KMS-11 (cell line): ENCODE data around the gene UBP1.

Experiments
- H2AFZ ChIP-seq: fragments of 200-600 bp; sonication (generic); 2 replicates; pipeline ENCODE4 v1.6.1; 2016; ENCODE audit warnings: antibody characterized with exemption, mixed run types, low read depth
- H3K27ac ChIP-seq: fragments of 200-600 bp; sonication (generic); 2 replicates; pipeline ENCODE4 v1.6.1; 2016; ENCODE audit warnings: mild to moderate bottlenecking, mixed run types
- H3K27me3 ChIP-seq: fragments of 200-600 bp; sonication (generic); 2 replicates; pipeline ENCODE4 v1.6.1; 2017; ENCODE audit warnings: mild to moderate bottlenecking, low read depth, mixed run types, moderate library complexity; ENCODE audit not compliant: insufficient read depth
- H3K36me3 ChIP-seq: fragments of 200-600 bp; sonication (generic); 2 replicates; pipeline ENCODE4 v1.6.1; 2017; ENCODE audit warnings: mild to moderate bottlenecking, mixed run types; ENCODE audit not compliant: insufficient read depth
- H3K4me1 ChIP-seq: fragments of 200-600 bp; sonication (generic); 2 replicates; pipeline ENCODE4 v1.6.1; 2016; ENCODE audit warnings: mild to moderate bottlenecking, low read depth, mixed run types; ENCODE audit not compliant: poor library complexity, severe bottlenecking
- H3K4me2 ChIP-seq: fragments of 200-600 bp; sonication (generic); 2 replicates; pipeline ENCODE4 v1.7.0; 2016; ENCODE audit warnings: mild to moderate bottlenecking, mixed run types
- H3K4me3 ChIP-seq: fragments of 200-600 bp; sonication (generic); IDR thresholded peaks from 2 replicates; pipeline ENCODE4 v1.6.1; 2017; ENCODE audit warnings: low read depth, low read length, mixed read lengths; ENCODE audit not compliant: insufficient read depth
- H3K79me2 ChIP-seq: fragments of 200-600 bp; sonication (generic); 2 replicates; pipeline ENCODE4 v1.6.1; 2016; ENCODE audit warnings: low read depth, mixed run types; ENCODE audit not compliant: insufficient read depth
- H3K9ac ChIP-seq: fragments of 200-600 bp; sonication (generic); 2 replicates; pipeline ENCODE4 v1.6.1; 2016; ENCODE audit warnings: mild to moderate bottlenecking, mixed run types
- H4K20me1 ChIP-seq: fragments of 200-600 bp; sonication (generic); 2 replicates; pipeline ENCODE4 v1.6.1; 2016; ENCODE audit warnings: mild to moderate bottlenecking, mixed run types; ENCODE audit not compliant: insufficient read depth
- TF ChIP-seq, protein P1 (sequence below): fragments of 200-600 bp; sonication (generic); conservative IDR thresholded peaks from 2 replicates; pipeline ENCODE4 v1.6.1; 2017; ENCODE audit warnings: low read depth, mild to moderate bottlenecking, antibody characterized with exemption, low read length, moderate library complexity, mixed read lengths

Gene UBP1

DNA sequence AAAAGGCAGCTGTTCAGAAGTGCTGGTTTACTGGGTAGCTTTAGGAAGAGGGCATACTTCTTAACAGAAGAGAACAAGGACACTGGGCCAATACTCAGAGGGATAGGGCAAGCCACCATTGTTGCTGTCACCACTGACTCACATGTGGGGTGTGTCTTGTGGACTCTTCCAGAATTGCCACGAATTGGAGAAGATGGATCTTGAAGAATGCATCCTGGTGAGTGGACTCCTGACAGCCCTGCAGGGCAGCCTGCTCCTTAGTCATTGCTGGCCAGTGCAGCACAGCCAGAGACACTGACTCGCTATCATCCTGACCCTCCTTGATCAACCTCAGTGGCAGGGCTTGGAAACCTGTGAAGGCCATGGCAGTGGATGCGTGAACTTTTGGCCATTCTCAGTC is 62.3 kb downstream of the UBP1 start:
- Histone ChIP-seq H4K20me1 (no peaks in the 10 kb centered on the region), H3K4me3 (no peak overlapping the region), H3K27me3 (no peaks in the 10 kb centered on the region), H3K36me3 (no peaks in the 10 kb centered on the region), H3K27ac (no peak overlapping the region), H3K4me1 (no peaks in the 10 kb centered on the region), H2AFZ (no peak overlapping the region), H3K79me2 (no peaks in the 10 kb centered on the region), H3K9ac (no peak overlapping the region), H3K4me2 (no peak overlapping the region)
- TF ChIP-seq, protein P1, sequence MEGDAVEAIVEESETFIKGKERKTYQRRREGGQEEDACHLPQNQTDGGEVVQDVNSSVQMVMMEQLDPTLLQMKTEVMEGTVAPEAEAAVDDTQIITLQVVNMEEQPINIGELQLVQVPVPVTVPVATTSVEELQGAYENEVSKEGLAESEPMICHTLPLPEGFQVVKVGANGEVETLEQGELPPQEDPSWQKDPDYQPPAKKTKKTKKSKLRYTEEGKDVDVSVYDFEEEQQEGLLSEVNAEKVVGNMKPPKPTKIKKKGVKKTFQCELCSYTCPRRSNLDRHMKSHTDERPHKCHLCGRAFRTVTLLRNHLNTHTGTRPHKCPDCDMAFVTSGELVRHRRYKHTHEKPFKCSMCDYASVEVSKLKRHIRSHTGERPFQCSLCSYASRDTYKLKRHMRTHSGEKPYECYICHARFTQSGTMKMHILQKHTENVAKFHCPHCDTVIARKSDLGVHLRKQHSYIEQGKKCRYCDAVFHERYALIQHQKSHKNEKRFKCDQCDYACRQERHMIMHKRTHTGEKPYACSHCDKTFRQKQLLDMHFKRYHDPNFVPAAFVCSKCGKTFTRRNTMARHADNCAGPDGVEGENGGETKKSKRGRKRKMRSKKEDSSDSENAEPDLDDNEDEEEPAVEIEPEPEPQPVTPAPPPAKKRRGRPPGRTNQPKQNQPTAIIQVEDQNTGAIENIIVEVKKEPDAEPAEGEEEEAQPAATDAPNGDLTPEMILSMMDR: no peak

DNA sequence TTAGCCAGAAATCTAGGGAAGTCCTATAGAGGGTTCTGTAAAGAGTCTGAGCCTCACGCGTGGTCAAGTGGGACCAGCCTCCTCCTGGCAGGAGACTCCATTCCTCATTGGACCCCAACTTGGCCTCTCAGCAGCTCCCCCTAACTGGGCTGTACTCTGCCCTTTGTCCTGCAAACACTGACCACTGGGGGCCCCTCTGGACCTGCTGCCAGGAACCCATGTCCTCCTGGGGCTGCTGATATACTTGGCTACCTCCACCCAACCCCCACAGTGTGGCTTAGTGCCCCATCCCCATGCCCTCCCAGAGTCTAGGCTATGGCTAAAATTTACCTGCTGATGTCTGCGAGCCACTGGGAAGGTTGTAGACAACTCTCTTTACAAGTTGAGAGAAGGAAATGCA is 62.7 kb downstream of the UBP1 start:
- Histone ChIP-seq H3K27ac (no peak overlapping the region), H2AFZ (no peak overlapping the region), H3K79me2 (no peaks in the 10 kb centered on the region), H3K4me2 (no peak overlapping the region), H3K27me3 (no peaks in the 10 kb centered on the region), H3K36me3 (no peaks in the 10 kb centered on the region), H3K4me3 (no peak overlapping the region), H3K4me1 (no peaks in the 10 kb centered on the region), H3K9ac (no peak overlapping the region), H4K20me1 (no peaks in the 10 kb centered on the region)
- TF ChIP-seq, protein P1: no peak

DNA sequence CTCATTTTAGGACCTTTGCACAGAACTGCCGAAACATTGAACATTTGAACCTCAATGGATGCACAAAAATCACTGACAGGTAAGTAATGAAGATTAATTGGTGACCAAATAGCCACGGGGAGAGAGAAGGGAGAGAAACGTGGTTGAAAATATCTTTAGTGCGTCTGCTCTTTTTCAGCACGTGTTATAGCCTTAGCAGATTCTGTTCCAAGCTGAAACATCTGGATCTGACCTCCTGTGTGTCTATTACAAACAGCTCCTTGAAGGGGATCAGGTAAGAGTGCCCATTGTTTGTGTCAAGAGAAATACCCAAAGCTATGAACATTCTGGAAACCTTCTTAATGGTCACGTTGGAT is 67.1 kb downstream of the UBP1 start:
- Histone ChIP-seq H2AFZ (no peak overlapping the region), H3K27ac (no peak overlapping the region), H3K27me3 (no peaks in the 10 kb centered on the region), H3K36me3 (no peaks in the 10 kb centered on the region), H3K4me2 (no peak overlapping the region), H4K20me1 (no peaks in the 10 kb centered on the region), H3K9ac (no peak overlapping the region), H3K4me3 (no peak overlapping the region), H3K79me2 (no peaks in the 10 kb centered on the region), H3K4me1 (no peaks in the 10 kb centered on the region)
- TF ChIP-seq, protein P1: no peak

DNA sequence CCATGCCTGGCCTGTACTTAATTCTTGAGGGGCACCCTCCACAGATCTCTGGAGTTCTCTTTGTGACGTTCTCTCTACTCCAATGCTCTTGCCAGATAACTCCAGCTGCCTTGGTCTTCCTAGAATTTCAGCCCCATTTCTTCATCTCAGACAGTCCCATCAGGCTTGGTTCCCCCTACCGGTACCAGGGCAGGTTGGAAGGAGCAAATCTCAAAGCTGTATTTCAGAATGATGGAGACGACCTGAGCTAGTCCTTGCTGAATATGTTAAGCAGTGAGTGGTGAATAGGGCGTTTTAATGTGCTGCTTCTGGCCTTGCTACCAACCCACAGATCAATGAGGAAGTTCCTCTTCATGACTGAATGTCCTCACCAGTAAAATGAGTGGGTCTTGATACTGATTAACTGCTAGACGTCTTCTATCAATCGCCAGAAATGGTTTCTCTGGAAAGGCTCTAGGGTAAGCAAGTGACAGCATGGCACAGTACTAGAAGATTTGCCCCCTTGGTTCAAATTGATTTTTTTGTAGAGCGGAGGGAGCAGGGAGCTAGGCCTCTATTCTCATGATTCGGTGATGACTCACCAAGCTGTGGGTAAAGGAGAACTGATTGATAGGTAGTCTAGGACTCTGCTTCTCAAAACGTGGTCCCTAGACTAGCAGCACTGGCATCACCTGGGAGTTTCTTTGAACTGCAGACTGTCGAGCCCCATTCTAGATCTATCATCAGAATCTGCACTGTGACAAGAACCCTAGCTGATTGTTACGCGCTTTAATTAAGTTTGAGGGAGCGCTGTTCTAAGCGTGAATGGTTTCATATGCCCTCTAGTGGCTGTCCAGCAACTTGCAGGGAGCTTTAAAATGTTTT is 67.8 kb downstream of the UBP1 start:
- H3K4me1 ChIP-seq: no peaks in the 10 kb centered on the region
- H3K4me3 ChIP-seq: no peak overlapping the region
- H3K27me3 ChIP-seq: no peaks in the 10 kb centered on the region
- no peak overlapping the region for H3K4me2 ChIP-seq
- no peaks in the 10 kb centered on the region for H3K79me2 ChIP-seq
- TF ChIP-seq, protein P1: peak; percentile 84
- no peaks in the 10 kb centered on the region for H4K20me1 ChIP-seq
- H3K36me3 ChIP-seq: no peaks in the 10 kb centered on the region
- no peak overlapping the region for H3K27ac ChIP-seq
- H2AFZ ChIP-seq: no peak overlapping the region
- no peak overlapping the region for H3K9ac ChIP-seq
